VCaP (cell line): ENCODE measurements around the gene SKI.

Experiments used
- H3K27ac ChIP-seq: fragments of 450-650 bp; 2 replicates; pipeline ENCODE4 v1.5.1; 2017
- CTCF ChIP-seq: fragments of 450-650 bp; conservative IDR thresholded peaks from 2 replicates; pipeline ENCODE4 v1.5.1; 2017; ENCODE audit warnings: mild to moderate bottlenecking, moderate library complexity

SKI gene

GRCh38 chr1:2307064-2307605 lies 79.0 kb downstream of the SKI start:
- no peak for TF ChIP-seq CTCF
- H3K27ac ChIP-seq = no peak overlapping the region

GRCh38 chr1:2307972-2308371 lies 79.9 kb downstream of the SKI start:
- no peak overlapping the region for H3K27ac ChIP-seq
- TF ChIP-seq CTCF = no peak

GRCh38 chr1:2308844-2309243 lies 80.7 kb downstream of the SKI start:
- H3K27ac ChIP-seq = no peak overlapping the region
- TF ChIP-seq CTCF = no peak

GRCh38 chr1:2310332-2311183 lies 82.4 kb downstream of the SKI start:
- no peak for TF ChIP-seq CTCF
- no peak overlapping the region; the same call in 1 of the 2 replicates for H3K27ac ChIP-seq

- peak overlapping the region; percentile 30; the same call in 1 of the 2 replicates for H3K27ac ChIP-seq
- TF ChIP-seq CTCF = peak; percentile 27; the same call in 1 of the 2 replicates
These were observed 83.3 kb downstream of the SKI start for GRCh38 chr1:2311184-2312032.

- peak overlapping the region; percentile 30; the same call in 1 of the 2 replicates for H3K27ac ChIP-seq
- TF ChIP-seq CTCF = no peak
These were observed 84.0 kb downstream of the SKI start for GRCh38 chr1:2312160-2312514.
